Dermis blood vessel endothelial cell (primary cell): ENCODE measurements around the gene RASD1. TPM values are rescaled to one million over a fixed set of nuclear protein-coding genes. Genes with fewer than 3 reads are reported as not detected.

Source experiments
- DNase-seq: peaks from one replicate; pipeline ENCODE4 v3.0.0; 2010
- total RNA-seq: library from RNA; depleted of rRNA; stranded (reverse); fragments of >200 nt; gene quantifications from 2 replicates; pipeline ENCODE4 v1.2.3, GENCODE V29; 2014

RASD1 gene
- total RNA-seq, 1 donor from 2014 or later = 12.8 TPM

GRCh38 chr17:17526369-17526768 is 30.2 kb upstream of the RASD1 start:
- DNase-seq = no peak

- no peak for DNase-seq
These were observed 29.8 kb upstream of the RASD1 start for GRCh38 chr17:17525956-17526355.

GRCh38 chr17:17525311-17525710 is 29.1 kb upstream of the RASD1 start:
- peak; percentile 9 for DNase-seq

GRCh38 chr17:17523731-17524490 is 27.7 kb upstream of the RASD1 start:
- no peak for DNase-seq

- DNase-seq = no peak
These were observed 27.0 kb upstream of the RASD1 start for GRCh38 chr17:17523001-17523730.

GRCh38 chr17:17520599-17521232 is 24.5 kb upstream of the RASD1 start:
- no peak for DNase-seq

GRCh38 chr17:17519886-17520285 is 23.7 kb upstream of the RASD1 start:
- no peak for DNase-seq

- DNase-seq = no peak
These were observed 22.8 kb upstream of the RASD1 start for GRCh38 chr17:17518951-17519350.

GRCh38 chr17:17518014-17518413 is 21.8 kb upstream of the RASD1 start:
- DNase-seq = no peak

GRCh38 chr17:17516941-17517720 is 20.9 kb upstream of the RASD1 start:
- no peak for DNase-seq

- DNase-seq = no peak
These were observed 20.0 kb upstream of the RASD1 start for GRCh38 chr17:17515934-17516930.

GRCh38 chr17:17514993-17515933 is 19.1 kb upstream of the RASD1 start:
- DNase-seq = no peak

GRCh38 chr17:17514361-17514992 is 18.3 kb upstream of the RASD1 start:
- no peak for DNase-seq

GRCh38 chr17:17513626-17514025 is 17.4 kb upstream of the RASD1 start:
- no peak for DNase-seq

GRCh38 chr17:17512866-17513265 is 16.7 kb upstream of the RASD1 start:
- no peak for DNase-seq

GRCh38 chr17:17511881-17512858 is 16.0 kb upstream of the RASD1 start:
- no peak for DNase-seq

GRCh38 chr17:17511293-17511741 is 15.1 kb upstream of the RASD1 start:
- no peak for DNase-seq
